RWPE1 (cell line): ENCODE results near the gene SERPINB6.

Experiments used
- CTCF ChIA-PET: fragments of 350-600 bp; sonication (Branson Sonifier 250); formaldehyde crosslinking; extraction: SDS; loops from one replicate; lab custom pipeline; 2021; lab: Yijun Ruan, JAX
- POLR2A ChIA-PET: fragments of 400-600 bp; formaldehyde crosslinking; extraction: SDS; loops from one replicate; lab custom pipeline; 2020; ENCODE audit warnings: antibody characterized with exemption; ENCODE audit not compliant: low non-redundant PET; lab: Yijun Ruan, JAX
- DNase-seq: peaks from one replicate; pipeline ENCODE4 v3.0.0; 2012; ENCODE audit warnings: low spot score
- H3K27ac ChIP-seq: fragments of 450-650 bp; 2 replicates; pipeline ENCODE4 v1.5.1; 2017
- CTCF ChIP-seq: fragments of 450-650 bp; conservative IDR thresholded peaks from 2 replicates; pipeline ENCODE4 v1.5.1; 2017; ENCODE audit warnings: low read depth, mild to moderate bottlenecking

The SERPINB6 gene

GRCh38 chr6:2940851-2941250, 30.5 kb downstream of the SERPINB6 start:
- no peak overlapping the region for H3K27ac ChIP-seq
- ChIA-PET CTCF (interaction anchor here (0.6 to 1.3 kb wide), 2 partner anchors 12 to 59 kb away, joined by 3 to 4 read pairs; partner anchors contain the start of gene NQO2), POLR2A (no interaction called here)
- no peak for TF ChIP-seq CTCF
- DNase-seq = no peak

GRCh38 chr6:2940010-2940850, 31.1 kb downstream of the SERPINB6 start:
- CTCF ChIA-PET = interaction anchor here (0.6 to 1.3 kb wide), 2 partner anchors 12 to 59 kb away, joined by 3 to 4 read pairs; partner anchors contain the start of gene NQO2

GRCh38 chr6:2939315-2940009, 31.9 kb downstream of the SERPINB6 start:
- TF ChIP-seq CTCF = no peak
- no peak for DNase-seq
- ChIA-PET POLR2A (no interaction called here), CTCF (no interaction called here)
- no peak overlapping the region for H3K27ac ChIP-seq

More at GRCh38 chr6:2940010-2940850, 31.1 kb downstream of the SERPINB6 start:
- POLR2A ChIA-PET = no interaction called here
- no peak overlapping the region for H3K27ac ChIP-seq
- no peak for TF ChIP-seq CTCF
- DNase-seq = no peak

- POLR2A ChIA-PET = no interaction called here
- TF ChIP-seq CTCF = no peak
- H3K27ac ChIP-seq = no peak overlapping the region
- CTCF ChIA-PET = no interaction called here
- DNase-seq = no peak
These were observed 32.7 kb downstream of the SERPINB6 start for GRCh38 chr6:2938632-2939083.

GRCh38 chr6:2938004-2938631, 33.2 kb downstream of the SERPINB6 start:
- H3K27ac ChIP-seq = no peak overlapping the region
- no peak for TF ChIP-seq CTCF
- ChIA-PET POLR2A (no interaction called here), CTCF (no interaction called here)
- no peak for DNase-seq

GRCh38 chr6:2937627-2938003, 33.8 kb downstream of the SERPINB6 start:
- POLR2A ChIA-PET = no interaction called here
- no peak for TF ChIP-seq CTCF
- CTCF ChIA-PET = no interaction called here
- no peak for DNase-seq
- no peak overlapping the region for H3K27ac ChIP-seq
